DOHH2 (cell line): ENCODE data around the gene SHB.

Experiments used
- H3F3A ChIP-seq: fragments of 200-600 bp; sonication (generic), shearing (Covaris generic); 2 replicates; pipeline ENCODE4 v1.6.0; 2016; ENCODE audit warnings: antibody characterized with exemption, mild to moderate bottlenecking; ENCODE audit not compliant: control insufficient read depth, insufficient read depth
- H3K27ac ChIP-seq: fragments of 200-600 bp; sonication (generic); 2 replicates; pipeline ENCODE4 v1.5.1; 2014; ENCODE audit warnings: low read depth, mild to moderate bottlenecking, low read length, moderate library complexity
- H3K27me3 ChIP-seq: fragments of 200-600 bp; sonication (generic); 2 replicates; pipeline ENCODE4 v1.6.1; 2014; ENCODE audit warnings: mild to moderate bottlenecking, low read length, mixed read lengths; ENCODE audit not compliant: control insufficient read depth
- H3K36me3 ChIP-seq: fragments of 200-600 bp; sonication (generic); 2 replicates; pipeline ENCODE4 v1.6.1; 2014; ENCODE audit warnings: mild to moderate bottlenecking, low read length, moderate library complexity, mixed read lengths; ENCODE audit not compliant: control insufficient read depth
- H3K4me1 ChIP-seq: fragments of 200-600 bp; sonication (generic); 2 replicates; pipeline ENCODE4 v1.6.1; 2014; ENCODE audit warnings: mild to moderate bottlenecking, low read length, mixed read lengths; ENCODE audit not compliant: control insufficient read depth
- H3K4me2 ChIP-seq: fragments of 200-600 bp; sonication (generic); 2 replicates; pipeline ENCODE4 v1.6.0; 2014; ENCODE audit warnings: mild to moderate bottlenecking, low read length, moderate library complexity
- H3K4me3 ChIP-seq: fragments of 200-600 bp; sonication (generic); 2 replicates; pipeline ENCODE4 v1.5.1; 2014; ENCODE audit warnings: mild to moderate bottlenecking, low read length, mixed read lengths
- H3K79me2 ChIP-seq: fragments of 200-600 bp; sonication (generic); 2 replicates; pipeline ENCODE4 v1.6.1; 2014; ENCODE audit warnings: mild to moderate bottlenecking, low read length, mixed read lengths; ENCODE audit not compliant: control insufficient read depth
- H3K9me2 ChIP-seq: fragments of 200-600 bp; sonication (generic); replicated peaks from 2 replicates; pipeline ENCODE4 v1.6.1; 2014; ENCODE audit warnings: mild to moderate bottlenecking, low read length, mixed read lengths; ENCODE audit not compliant: control insufficient read depth
- H3K9me3 ChIP-seq: fragments of 200-600 bp; sonication (generic); 2 replicates; pipeline ENCODE4 v1.6.1; 2014; ENCODE audit warnings: antibody characterized with exemption, low read length, mixed read lengths; ENCODE audit not compliant: control insufficient read depth, insufficient read depth
- H4K20me1 ChIP-seq: fragments of 200-600 bp; sonication (generic); 2 replicates; pipeline ENCODE4 v1.6.0; 2014; ENCODE audit warnings: low read depth, mild to moderate bottlenecking, antibody characterized with exemption, low read length, moderate library complexity; ENCODE audit not compliant: control insufficient read depth, insufficient read depth
- CTCF ChIP-seq: fragments of 200-600 bp; sonication (generic); IDR thresholded peaks from one replicate; pipeline ENCODE4 v1.5.1; 2014; ENCODE audit warnings: antibody characterized with exemption, mild to moderate bottlenecking, low read depth, low read length; ENCODE audit not compliant: poor library complexity, severe bottlenecking
- EZH2phosphoT487 ChIP-seq: fragments of 200-600 bp; sonication (generic); IDR thresholded peaks from 2 replicates; pipeline ENCODE4 v1.6.1; 2017; ENCODE audit warnings: borderline replicate concordance, mild to moderate bottlenecking, antibody characterized with exemption, low read length, moderate library complexity, mixed read lengths

Gene SHB

GRCh38 chr9:37960631-37961030 lies 108.4 kb downstream of the SHB start:
- no peak overlapping the region for H3K27ac ChIP-seq
- H3K9me2 ChIP-seq: no peaks in the 10 kb centered on the region
- H3K27me3 ChIP-seq: no peaks in the 10 kb centered on the region
- H3K4me1 ChIP-seq: no peaks in the 10 kb centered on the region
- H3K36me3 ChIP-seq: no peaks in the 10 kb centered on the region
- H3F3A ChIP-seq: no peaks in the 10 kb centered on the region
- no peaks in the 10 kb centered on the region for H3K9me3 ChIP-seq
- no peak overlapping the region for H3K4me3 ChIP-seq
- no peak overlapping the region for H3K4me2 ChIP-seq
- TF ChIP-seq EZH2phosphoT487 (no peak), CTCF (no peak)
- no peaks in the 10 kb centered on the region for H3K79me2 ChIP-seq
- H4K20me1 ChIP-seq: no peaks in the 10 kb centered on the region

GRCh38 chr9:37959976-37960375 lies 109.1 kb downstream of the SHB start:
- Histone ChIP-seq H3K4me3 (no peak overlapping the region), H3K4me2 (no peak overlapping the region), H3K9me3 (no peaks in the 10 kb centered on the region), H3K4me1 (no peaks in the 10 kb centered on the region), H3K79me2 (no peaks in the 10 kb centered on the region), H3K27ac (no peak overlapping the region), H3F3A (no peaks in the 10 kb centered on the region), H3K36me3 (no peaks in the 10 kb centered on the region), H3K27me3 (no peaks in the 10 kb centered on the region), H3K9me2 (no peaks in the 10 kb centered on the region), H4K20me1 (no peaks in the 10 kb centered on the region)
- TF ChIP-seq CTCF: no peak
- TF ChIP-seq EZH2phosphoT487: no peak

- no peaks in the 10 kb centered on the region for H4K20me1 ChIP-seq
- no peaks in the 10 kb centered on the region for H3K9me3 ChIP-seq
- no peak overlapping the region for H3K4me2 ChIP-seq
- no peaks in the 10 kb centered on the region for H3K9me2 ChIP-seq
- no peaks in the 10 kb centered on the region for H3K36me3 ChIP-seq
- H3K4me1 ChIP-seq: no peaks in the 10 kb centered on the region
- no peaks in the 10 kb centered on the region; the same call in 1 of the 2 replicates for H3K27me3 ChIP-seq
- no peaks in the 10 kb centered on the region for H3F3A ChIP-seq
- H3K79me2 ChIP-seq: no peaks in the 10 kb centered on the region
- H3K27ac ChIP-seq: no peak overlapping the region
- TF ChIP-seq EZH2phosphoT487: no peak
- TF ChIP-seq CTCF: no peak
- no peak overlapping the region for H3K4me3 ChIP-seq
These were observed 110.9 kb downstream of the SHB start for GRCh38 chr9:37958154-37958553.

- Histone ChIP-seq H3K4me2 (no peak overlapping the region), H3K9me2 (no peaks in the 10 kb centered on the region), H3K79me2 (no peaks in the 10 kb centered on the region), H3F3A (no peaks in the 10 kb centered on the region), H3K36me3 (no peaks in the 10 kb centered on the region), H3K4me1 (no peaks in the 10 kb centered on the region), H3K27ac (no peak overlapping the region), H3K27me3 (no peaks in the 10 kb centered on the region; the same call in 1 of the 2 replicates), H3K9me3 (no peaks in the 10 kb centered on the region), H3K4me3 (no peak overlapping the region), H4K20me1 (no peaks in the 10 kb centered on the region)
- TF ChIP-seq CTCF: no peak
- no peak for TF ChIP-seq EZH2phosphoT487
These were observed 111.4 kb downstream of the SHB start for GRCh38 chr9:37957664-37957953.
